SK-N-SH treated with all-trans-retinoic acid at 6 μM for 48 hours (cell line): ENCODE data around the gene CDK11A.
A peak's percentile ranks its signal among the peaks of the same experiment; 100 is the strongest.
"Not testable (repeated sequence)": the region's sequence is repeated elsewhere in the genome, so short reads cannot be mapped to it uniquely, and the experiment has no call there.

Source experiments
- ATAC-seq: fragments of 200-7000 bp; cut with Tn5 transposase; 3 replicates; pipeline ENCODE4 v1.9.1; 2020; ENCODE audit warnings: mild to moderate bottlenecking, moderate library complexity
- ARNTL ChIP-seq: fragments of 450-650 bp; formaldehyde crosslinking; IDR thresholded peaks from 2 replicates; pipeline ENCODE4 v1.5.0; 2020; ENCODE audit warnings: low read depth, mild to moderate bottlenecking, moderate library complexity, borderline replicate concordance
- BACH2 ChIP-seq: fragments of 250-450 bp; sonication (Bioruptor Pico); IDR thresholded peaks from 2 replicates; pipeline ENCODE4 v1.9.0; 2021; ENCODE audit warnings: mild to moderate bottlenecking, borderline replicate concordance
- CREB5 ChIP-seq: fragments of 250-450 bp; sonication (Bioruptor Pico); IDR thresholded peaks from 2 replicates; pipeline ENCODE4 v1.5.1; 2020; ENCODE audit warnings: low read depth, mild to moderate bottlenecking, moderate library complexity
- CSDC2 ChIP-seq: fragments of 250-450 bp; sonication (Bioruptor Pico); IDR thresholded peaks from 2 replicates; pipeline ENCODE4 v1.5.0; 2020; ENCODE audit warnings: mild to moderate bottlenecking, moderate library complexity
- ESRRG ChIP-seq: fragments of 250-450 bp; sonication (Bioruptor Pico); IDR thresholded peaks from 2 replicates; pipeline ENCODE4 v1.6.1; 2021; ENCODE audit warnings: mild to moderate bottlenecking
- OSR1 ChIP-seq: fragments of 250-450 bp; sonication (Bioruptor Pico); IDR thresholded peaks from 2 replicates; pipeline ENCODE4 v1.8.0; 2022; ENCODE audit warnings: moderate library complexity, mild to moderate bottlenecking, inconsistent platforms
- PPARA ChIP-seq: fragments of 250-450 bp; sonication (Bioruptor Pico); IDR thresholded peaks from 2 replicates; pipeline ENCODE4 v1.5.0; 2020; ENCODE audit warnings: mild to moderate bottlenecking, borderline replicate concordance
- RARB ChIP-seq: fragments of 250-450 bp; sonication (Bioruptor Pico); IDR thresholded peaks from 2 replicates; pipeline ENCODE4 v1.8.0; 2021; ENCODE audit warnings: mild to moderate bottlenecking, moderate library complexity
- SNAI2 ChIP-seq: fragments of 250-450 bp; sonication (Bioruptor Pico); IDR thresholded peaks from 2 replicates; pipeline ENCODE4 v1.5.0; 2020; ENCODE audit warnings: mild to moderate bottlenecking, moderate library complexity
- TCF4 ChIP-seq: fragments of 250-450 bp; sonication (Bioruptor Pico); IDR thresholded peaks from 2 replicates; pipeline ENCODE4 v1.8.0; 2021; ENCODE audit warnings: mild to moderate bottlenecking, moderate library complexity, borderline replicate concordance
- ZC3H10 ChIP-seq: fragments of 250-450 bp; sonication (Bioruptor Pico); IDR thresholded peaks from 2 replicates; pipeline ENCODE4 v1.5.1; 2021; ENCODE audit warnings: mild to moderate bottlenecking, moderate library complexity
- ZFP3 ChIP-seq: fragments of 250-450 bp; sonication (Bioruptor Pico); IDR thresholded peaks from 2 replicates; pipeline ENCODE4 v1.5.0; 2020; ENCODE audit warnings: mild to moderate bottlenecking, moderate library complexity
- ZFP30 ChIP-seq: fragments of 450-650 bp; formaldehyde crosslinking; IDR thresholded peaks from 2 replicates; pipeline ENCODE4 v1.5.0; 2022; ENCODE audit warnings: mild to moderate bottlenecking, moderate library complexity
- ZNF565 ChIP-seq: fragments of 450-650 bp; formaldehyde crosslinking; conservative IDR thresholded peaks from 2 replicates; pipeline ENCODE4 v1.5.0; 2020; ENCODE audit warnings: low read depth, mild to moderate bottlenecking, moderate library complexity
- ZNF70 ChIP-seq: fragments of 450-650 bp; formaldehyde crosslinking; IDR thresholded peaks from 2 replicates; pipeline ENCODE4 v1.5.0; 2020; ENCODE audit warnings: mild to moderate bottlenecking, moderate library complexity
- ZNF8 ChIP-seq: fragments of 450-650 bp; formaldehyde crosslinking; IDR thresholded peaks from 2 replicates; pipeline ENCODE4 v1.5.0; 2020; ENCODE audit warnings: mild to moderate bottlenecking, moderate library complexity

The CDK11A gene

GRCh38 chr1:1748686-1749321 lies 24.6 kb upstream of the CDK11A start:
- no peak for ATAC-seq
- no peak for TF ChIP-seq PPARA (CRISPR knock-in tag)
- TF ChIP-seq SNAI2: no peak
- TF ChIP-seq ZFP3 (CRISPR knock-in tag): no peak
- no peak for TF ChIP-seq ARNTL (CRISPR knock-in tag)
- TF ChIP-seq OSR1 (CRISPR knock-in tag): no peak
- no peak for TF ChIP-seq CSDC2
- TF ChIP-seq ZC3H10 (CRISPR knock-in tag): no peak
- no peak for TF ChIP-seq CREB5 (CRISPR knock-in tag)

GRCh38 chr1:1746566-1746909 lies 22.4 kb upstream of the CDK11A start:
- peak; percentile 92 for ATAC-seq

- peak; percentile 84 for TF ChIP-seq ZFP3 (CRISPR knock-in tag)
- ATAC-seq: peak; percentile 85
Measured at GRCh38 chr1:1745651-1746565, 21.8 kb upstream of the CDK11A start.

- not testable (repeated sequence) for ATAC-seq
Measured at GRCh38 chr1:1742529-1742928, 18.4 kb upstream of the CDK11A start.

GRCh38 chr1:1741013-1741412 lies 16.9 kb upstream of the CDK11A start:
- ATAC-seq: peak; percentile 20

- not testable (repeated sequence) for ATAC-seq
Measured at GRCh38 chr1:1738799-1739337, 14.7 kb upstream of the CDK11A start.

- ATAC-seq: not testable (repeated sequence)
Measured at GRCh38 chr1:1737675-1738590, 13.8 kb upstream of the CDK11A start.

GRCh38 chr1:1732381-1732780 lies 8.2 kb upstream of the CDK11A start:
- ATAC-seq: no peak
- TF ChIP-seq ARNTL (CRISPR knock-in tag) (no peak), RARB (CRISPR knock-in tag) (no peak), SNAI2 (no peak), CREB5 (CRISPR knock-in tag) (no peak), ESRRG (CRISPR knock-in tag) (no peak), TCF4 (no peak), ZNF8 (CRISPR knock-in tag) (no peak), CSDC2 (no peak), ZFP3 (CRISPR knock-in tag) (no peak), ZFP30 (no peak), PPARA (CRISPR knock-in tag) (no peak), BACH2 (CRISPR knock-in tag) (no peak), ZC3H10 (CRISPR knock-in tag) (no peak), ZNF70 (CRISPR knock-in tag) (no peak), ZNF565 (no peak)
